SK-N-DZ (cell line): ENCODE measurements around the gene TMEM217.

ENCODE experiments used
- DNase-seq: peaks from one replicate; pipeline ENCODE4 v3.0.0-alpha.2; 2015; ENCODE audit warnings: low spot score

Gene TMEM217

GRCh38 chr6:37280162-37280887, 22.4 kb upstream of the TMEM217 start:
- no peak for DNase-seq

DNA sequence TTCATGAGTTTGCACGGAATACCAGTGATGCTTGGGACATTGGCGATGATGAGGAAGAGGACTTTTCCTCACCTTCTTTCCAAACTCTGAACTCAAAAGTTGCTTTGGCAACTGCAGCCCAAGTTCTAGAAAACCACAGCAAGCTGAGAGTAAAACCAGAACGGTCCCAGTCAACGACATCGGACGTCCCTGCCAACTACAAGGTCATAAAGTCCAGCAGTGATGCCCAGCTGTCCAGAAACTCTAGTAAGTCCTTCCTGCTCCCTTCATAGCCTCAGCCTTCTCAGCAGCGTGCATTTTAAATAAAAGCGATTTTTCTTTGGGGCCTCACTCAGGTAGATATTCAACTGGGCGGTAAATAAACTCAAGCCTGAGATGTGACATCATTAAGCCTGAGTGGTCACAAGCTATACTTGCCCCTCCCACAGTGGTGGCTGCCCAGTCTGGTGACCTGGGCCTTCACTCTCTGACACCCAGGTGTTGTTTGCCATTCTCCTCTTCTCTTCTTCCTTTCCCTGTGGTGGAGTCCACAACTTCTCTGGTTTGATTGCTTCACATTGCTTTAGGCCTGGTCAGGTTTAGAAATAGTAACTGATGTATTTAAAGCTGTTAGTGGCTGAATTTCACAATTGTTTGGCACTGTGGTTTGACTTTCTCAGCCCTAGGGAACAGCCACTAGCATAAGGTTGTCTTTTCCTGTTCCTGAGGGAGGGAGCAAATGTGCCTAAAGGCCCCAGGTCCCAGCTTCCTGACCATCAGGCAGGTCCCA, 21.6 kb upstream of the TMEM217 start:
- no peak for DNase-seq

DNA sequence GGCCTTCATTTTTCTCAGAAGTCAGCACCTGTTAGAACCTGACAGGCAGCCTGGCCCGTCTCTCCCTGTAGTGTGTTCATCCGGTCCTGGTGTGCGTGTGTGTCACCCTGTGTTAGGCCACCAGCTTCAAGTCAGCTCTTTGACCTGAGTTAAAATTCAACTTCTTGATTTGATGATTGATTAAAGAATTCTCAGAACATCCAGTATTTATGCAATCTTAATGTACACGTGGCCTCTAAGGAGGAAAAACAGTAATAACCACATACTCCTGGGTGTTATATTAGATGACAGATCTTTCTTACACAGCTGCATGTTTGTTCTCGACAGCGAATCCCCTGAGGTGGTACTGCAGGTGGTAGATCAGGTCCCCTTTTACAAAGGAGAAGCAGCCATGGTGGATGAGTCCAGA, 19.1 kb upstream of the TMEM217 start:
- no peak for DNase-seq

DNA sequence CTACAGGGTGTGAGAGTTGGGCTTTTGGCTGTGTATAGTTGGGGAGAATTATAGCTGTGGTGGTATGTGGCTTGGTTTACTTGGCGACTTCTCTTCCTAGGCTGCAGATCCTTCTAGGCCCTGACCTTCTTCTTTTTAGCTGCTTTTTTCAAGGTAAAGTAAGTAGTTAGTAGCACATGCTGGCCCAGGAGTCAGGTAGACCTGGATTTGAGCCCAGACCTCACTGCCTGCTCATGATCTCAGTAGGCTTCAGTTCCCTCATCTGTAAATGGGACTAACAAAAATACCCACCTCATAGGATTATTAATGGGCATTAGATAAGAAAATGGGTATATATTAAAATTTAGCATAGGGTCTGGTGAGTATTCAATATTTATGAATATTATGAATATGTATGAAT, 17.4 kb upstream of the TMEM217 start:
- DNase-seq: no peak

DNA sequence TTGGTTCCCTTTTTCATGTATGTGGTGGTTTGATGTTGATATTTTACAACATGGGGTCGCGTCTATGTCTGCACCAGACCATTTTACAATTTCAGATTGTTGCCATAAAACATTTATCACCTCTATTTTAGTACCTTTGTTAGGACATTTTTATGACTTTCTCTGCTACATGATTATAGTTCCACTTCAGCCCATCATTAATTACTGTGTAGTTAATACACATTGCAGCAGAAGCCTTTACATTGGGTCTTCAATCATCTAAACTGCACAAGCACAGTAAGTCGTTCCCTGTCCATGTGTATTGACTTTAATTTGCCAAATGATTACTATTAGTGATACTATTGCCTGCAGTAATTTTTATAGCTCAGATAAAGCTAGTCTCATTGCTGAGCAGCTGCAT, 15.7 kb upstream of the TMEM217 start:
- no peak for DNase-seq

GRCh38 chr6:37272834-37273566, 15.1 kb upstream of the TMEM217 start:
- no peak for DNase-seq

DNA sequence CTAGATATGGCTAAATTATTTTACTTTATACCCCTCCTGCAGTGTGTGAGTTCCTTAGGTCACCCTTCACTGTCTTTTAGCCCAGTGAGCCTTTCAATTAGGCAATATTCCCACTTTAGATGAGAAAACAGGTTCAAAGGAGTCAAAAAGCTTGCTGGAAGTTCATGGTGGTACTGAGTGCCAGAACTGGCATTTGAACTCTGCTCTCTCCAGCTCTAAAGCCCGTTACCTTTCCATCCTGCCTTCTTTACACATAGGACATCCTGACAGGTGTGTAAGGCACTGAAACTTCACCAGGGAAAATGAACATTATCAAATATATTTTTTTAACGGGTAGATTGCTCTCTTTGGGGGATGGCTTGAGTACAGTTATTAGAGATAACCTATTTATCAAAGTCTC, 11.2 kb upstream of the TMEM217 start:
- DNase-seq: no peak

- no peak for DNase-seq
Measured at GRCh38 chr6:37265860-37266259, 7.9 kb upstream of the TMEM217 start.

- DNase-seq: peak; percentile 69
Measured at GRCh38 chr6:37265001-37265400, 7.1 kb upstream of the TMEM217 start.

GRCh38 chr6:37262446-37263026, 4.6 kb upstream of the TMEM217 start:
- DNase-seq: no peak

- no peak for DNase-seq
Measured at GRCh38 chr6:37261198-37261597, 3.3 kb upstream of the TMEM217 start.

- DNase-seq: no peak
Measured at GRCh38 chr6:37260444-37260843, 2.5 kb upstream of the TMEM217 start.

GRCh38 chr6:37260040-37260439, 2.1 kb upstream of the TMEM217 start:
- no peak for DNase-seq

DNA sequence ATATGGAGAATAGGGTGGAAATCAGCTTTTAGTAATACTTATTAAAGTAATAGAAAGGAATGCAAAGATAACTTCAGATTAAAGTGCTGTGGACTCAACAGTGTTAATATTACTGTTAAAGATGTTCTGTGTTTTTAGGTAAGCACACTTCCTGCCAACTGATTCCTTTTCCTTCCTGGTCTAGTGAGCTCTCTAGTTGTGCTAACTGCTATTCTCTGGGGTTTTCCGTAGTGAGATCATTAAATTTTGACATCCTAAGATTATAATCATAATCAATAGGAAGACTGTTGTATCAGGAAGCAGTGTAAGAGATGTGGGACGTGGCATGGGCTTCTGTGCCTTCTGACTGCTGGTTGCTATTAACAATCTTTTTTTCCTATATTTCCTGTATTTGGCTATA, 1.2 kb upstream of the TMEM217 start:
- no peak for DNase-seq

- DNase-seq: no peak
Measured at GRCh38 chr6:37258405-37259105, 611 bp upstream of the TMEM217 start.

GRCh38 chr6:37257320-37257633, 667 bp downstream of the TMEM217 start:
- no peak for DNase-seq

DNA sequence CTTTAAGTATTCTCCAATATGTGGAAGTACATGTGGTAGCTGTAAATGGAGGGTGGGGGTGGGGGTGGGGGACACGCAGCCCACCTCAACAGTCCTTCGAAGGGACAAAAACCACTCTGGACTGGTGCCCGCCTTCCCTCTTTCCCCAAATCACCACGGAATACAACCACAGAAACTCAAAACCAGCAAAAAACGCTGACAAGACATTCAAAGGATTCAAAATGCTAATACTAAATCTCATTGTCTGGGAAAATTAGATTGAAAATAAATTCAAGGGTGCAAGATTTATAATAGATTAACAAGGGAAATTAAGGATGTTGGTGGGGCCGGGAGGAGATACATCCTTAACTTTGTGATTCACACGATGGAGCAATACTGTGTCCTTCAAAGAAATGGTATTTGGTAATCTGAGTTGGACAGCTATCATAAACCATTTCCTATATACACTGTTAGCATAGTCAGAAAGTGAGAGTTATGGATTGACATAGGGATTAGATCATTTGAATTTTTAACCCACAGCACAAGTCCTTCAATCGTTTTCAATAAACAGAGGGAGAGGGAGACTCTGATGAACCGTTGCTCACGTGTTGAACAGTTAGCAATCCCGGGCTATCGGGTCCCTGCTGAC, 1.1 kb downstream of the TMEM217 start:
- no peak for DNase-seq

DNA sequence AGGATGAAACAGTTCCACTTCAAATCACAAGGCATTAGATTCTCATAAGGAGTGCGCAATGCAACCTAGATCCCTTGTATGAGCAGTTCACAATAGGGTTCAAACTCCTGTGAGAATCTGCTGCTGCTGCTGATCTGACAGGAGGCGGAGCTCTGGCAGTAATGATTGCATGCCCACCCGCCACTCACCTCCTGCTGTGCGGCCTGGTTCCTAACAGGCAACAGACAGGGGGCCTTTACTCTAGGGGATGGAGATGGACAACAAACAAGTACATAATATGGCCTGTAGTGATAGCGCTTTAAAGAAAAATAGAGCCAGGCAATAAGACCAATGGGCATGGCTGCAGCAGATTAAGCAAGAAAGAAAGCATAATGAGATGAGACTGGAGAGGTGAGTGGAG, 3.1 kb downstream of the TMEM217 start:
- no peak for DNase-seq

- DNase-seq: no peak
Measured at GRCh38 chr6:37253486-37254007, 4.4 kb downstream of the TMEM217 start.

DNA sequence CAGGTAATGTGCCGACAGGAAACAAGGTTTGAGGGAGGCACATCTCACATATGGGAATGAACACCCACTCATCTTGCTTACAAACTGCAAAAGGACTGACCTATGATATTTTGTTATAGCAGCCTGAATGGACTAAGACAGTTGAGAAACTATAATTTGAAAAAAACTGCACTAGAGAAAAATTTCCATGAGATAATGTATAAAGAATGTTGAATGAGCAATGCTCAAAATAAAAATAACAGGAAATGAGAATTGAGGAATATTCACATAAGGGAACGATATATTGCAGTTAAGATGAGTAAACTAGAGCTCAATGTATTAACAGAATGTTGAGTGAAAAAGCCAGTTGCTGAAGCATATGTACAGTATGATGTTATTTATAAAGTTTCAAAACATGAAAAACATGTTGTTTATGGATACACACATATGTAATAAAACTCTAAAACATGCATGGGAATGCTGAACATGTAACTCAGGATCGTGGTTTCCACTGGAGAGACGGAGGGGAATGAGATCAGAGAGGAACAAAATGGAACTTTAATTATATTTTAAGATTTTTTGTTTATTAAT, 6.6 kb downstream of the TMEM217 start:
- no peak for DNase-seq
